ENCODE results near the gene RPUSD2. TPM values are rescaled to one million over a fixed set of nuclear protein-coding genes. Genes with fewer than 3 reads are reported as not detected.
A peak's percentile ranks its signal among the peaks of the same experiment; 100 is the strongest.

The RPUSD2 gene
- total RNA-seq, 1 experiment from 2014 or later = 24.4 TPM

GRCh38 chr15:40595773-40596172, 26.7 kb downstream of the RPUSD2 start:
- no peak overlapping the region for H3K9ac ChIP-seq (ENCODE audit: low read length)
- no peaks in the 10 kb centered on the region for H3K9me3 ChIP-seq (ENCODE audit: low read length)
- intact Hi-C loops (cut with micrococcal nuclease) = loop anchor here (2.0 to 10.0 kb wide), 3 partner anchors 83 to 299 kb away; partner anchors contain the start of genes RAD51 and VPS18
- peak overlapping the region; percentile 98 for H3K4me3 ChIP-seq (ENCODE audit: low read length)
- CTCF ChIA-PET = no interaction called here
- no peaks in the 10 kb centered on the region for H4K20me1 ChIP-seq (ENCODE audit: low read length)
- H3F3A ChIP-seq (ENCODE audit: low read length, unreplicated experiment) = no peaks in the 10 kb centered on the region
- H3K36me3 ChIP-seq (ENCODE audit: low read depth, low read length) = no peaks in the 10 kb centered on the region
- no TSS peak for BruUV-seq (replicated peaks)
- no peak for ATAC-seq
- H2AFZ ChIP-seq (ENCODE audit: low read length) = no peak overlapping the region; the same call in 1 of the 2 replicates
- POLR2A ChIA-PET (ENCODE audit: unreplicated experiment) = no interaction called here
- H3K9me2 ChIP-seq (replicated peaks; ENCODE audit: low read length) = no peaks in the 10 kb centered on the region
- H3K79me2 ChIP-seq (ENCODE audit: low read length) = peaks cover 67% of the 10 kb centered on the region
- H3K27ac ChIP-seq (ENCODE audit: low read length) = no peak overlapping the region
- H3K4me2 ChIP-seq (ENCODE audit: low read length) = peak overlapping the region; percentile 87
- no peak for TF ChIP-seq EZH2 (IDR thresholded peaks at IDR 0.05; ENCODE audit: low read length, unreplicated experiment)
- TF ChIP-seq EZH2phosphoT487 (IDR thresholded peaks at IDR 0.05; ENCODE audit: borderline replicate concordance, low read length) = no peak
- no peak for TF ChIP-seq CTCF (conservative IDR thresholded peaks at IDR 0.05; ENCODE audit: low read depth, low read length)
- H3K4me1 ChIP-seq (ENCODE audit: insufficient read depth, low read length) = peaks cover 13% of the 10 kb centered on the region; the same call in 1 of the 2 replicates
- no peaks in the 10 kb centered on the region for H3K27me3 ChIP-seq (ENCODE audit: low read length)
- DNase-seq = peak; percentile 40

GRCh38 chr15:40597024-40597423, 27.9 kb downstream of the RPUSD2 start:
- ATAC-seq (no peak), DNase-seq (no peak)
- Histone ChIP-seq H4K20me1 (ENCODE audit: low read length) (no peaks in the 10 kb centered on the region), H3K9ac (ENCODE audit: low read length) (no peak overlapping the region), H3K9me3 (ENCODE audit: low read length) (no peaks in the 10 kb centered on the region), H3K4me2 (ENCODE audit: low read length) (no peak overlapping the region), H3K79me2 (ENCODE audit: low read length) (peaks cover 74% of the 10 kb centered on the region), H3K4me3 (ENCODE audit: low read length) (no peak overlapping the region), H3K27ac (ENCODE audit: low read length) (no peak overlapping the region), H3F3A (ENCODE audit: low read length, unreplicated experiment) (no peaks in the 10 kb centered on the region), H3K9me2 (replicated peaks; ENCODE audit: low read length) (no peaks in the 10 kb centered on the region), H3K4me1 (ENCODE audit: insufficient read depth, low read length) (peaks cover 13% of the 10 kb centered on the region; the same call in 1 of the 2 replicates), H3K36me3 (ENCODE audit: low read depth, low read length) (no peaks in the 10 kb centered on the region), H2AFZ (ENCODE audit: low read length) (no peak overlapping the region), H3K27me3 (ENCODE audit: low read length) (no peaks in the 10 kb centered on the region)
- CTCF ChIA-PET = no interaction called here
- BruUV-seq (replicated peaks) = no TSS peak
- no peak for TF ChIP-seq EZH2 (IDR thresholded peaks at IDR 0.05; ENCODE audit: low read length, unreplicated experiment)
- TF ChIP-seq EZH2phosphoT487 (IDR thresholded peaks at IDR 0.05; ENCODE audit: borderline replicate concordance, low read length) = no peak
- no peak for TF ChIP-seq CTCF (conservative IDR thresholded peaks at IDR 0.05; ENCODE audit: low read depth, low read length)
- POLR2A ChIA-PET (ENCODE audit: unreplicated experiment) = no interaction called here
- intact Hi-C loops (cut with micrococcal nuclease) = loop anchor here (10.0 kb wide), 1 partner anchor 298 kb away; the partner anchor contains the start of gene VPS18

- Histone ChIP-seq H4K20me1 (ENCODE audit: low read length) (no peaks in the 10 kb centered on the region), H3K27ac (ENCODE audit: low read length) (no peak overlapping the region), H3K4me3 (ENCODE audit: low read length) (no peak overlapping the region), H3K9me3 (ENCODE audit: low read length) (no peaks in the 10 kb centered on the region), H3F3A (ENCODE audit: low read length, unreplicated experiment) (no peaks in the 10 kb centered on the region), H3K79me2 (ENCODE audit: low read length) (peaks cover 74% of the 10 kb centered on the region), H3K9ac (ENCODE audit: low read length) (no peak overlapping the region), H3K36me3 (ENCODE audit: low read depth, low read length) (no peaks in the 10 kb centered on the region), H3K27me3 (ENCODE audit: low read length) (no peaks in the 10 kb centered on the region), H3K4me1 (ENCODE audit: insufficient read depth, low read length) (peaks cover 13% of the 10 kb centered on the region; the same call in 1 of the 2 replicates), H2AFZ (ENCODE audit: low read length) (no peak overlapping the region), H3K9me2 (replicated peaks; ENCODE audit: low read length) (no peaks in the 10 kb centered on the region), H3K4me2 (ENCODE audit: low read length) (peak overlapping the region; percentile 20; the same call in 1 of the 2 replicates)
- ChIA-PET CTCF (interaction anchor here (0.6 to 0.7 kb wide), 2 partner anchors 32 to 425 kb away, joined by 3 read pairs; no protein-coding TSS in a partner anchor), POLR2A (ENCODE audit: unreplicated experiment) (interaction anchor here (0.6 to 1.2 kb wide), 2 partner anchors 9 to 58 kb away, joined by 5 to 36 read pairs; no protein-coding TSS in a partner anchor)
- ATAC-seq (peak; percentile 30), DNase-seq (peak; percentile 74)
- TF ChIP-seq EZH2 (IDR thresholded peaks at IDR 0.05; ENCODE audit: low read length, unreplicated experiment) (no peak), CTCF (conservative IDR thresholded peaks at IDR 0.05; ENCODE audit: low read depth, low read length) (no peak)
- BruUV-seq (replicated peaks) = no TSS peak
- intact Hi-C loops (cut with micrococcal nuclease) = loop anchor here (10.0 kb wide), 1 partner anchor 297 kb away; the partner anchor contains the start of gene VPS18
Observed at GRCh38 chr15:40598126-40598525, 29.0 kb downstream of the RPUSD2 start.
